Left lung (tissue), 10 donors: ENCODE data around the gene GMPS. TPM values are rescaled to one million over a fixed set of nuclear protein-coding genes. Genes with fewer than 3 reads are reported as not detected.
A peak's percentile ranks its signal among the peaks of the same experiment; 100 is the strongest.

Source experiments
- ATAC-seq: fragments of 200-7000 bp; cut with Tn5 transposase; one replicate; pipeline ENCODE4 v1.9.1; 2020; ENCODE audit warnings: moderate library complexity
- DNase-seq, 4 donors: peaks; one replicate each; pipeline ENCODE4 v3.0.0-alpha.2; 2013 to 2020
- H3K27ac ChIP-seq, 2 donors: fragments of 200-600 bp; sonication (generic) in 1 of 2; one replicate each; pipeline versions ENCODE4 v1.5.0 to v1.8.0; 2020 to 2021
- H3K27me3 ChIP-seq, 2 donors: fragments of 200-600 bp; sonication (generic) in 1 of 2; one replicate each; pipeline versions ENCODE4 v1.5.0 to v1.8.0; 2020 to 2021
- H3K36me3 ChIP-seq, 2 donors: fragments of 200-600 bp; sonication (generic) in 1 of 2; one replicate each; pipeline versions ENCODE4 v1.5.0 to v1.8.0; 2020 to 2021
- H3K4me1 ChIP-seq, 2 donors: fragments of 200-600 bp; one replicate each; pipeline ENCODE4 v1.8.0; 2021
- H3K4me3 ChIP-seq, 2 donors: fragments of 200-600 bp; sonication (generic) in 1 of 2; one replicate each; pipeline versions ENCODE4 v1.5.0 to v1.8.0; 2020 to 2021; ENCODE audit warnings: mild to moderate bottlenecking in 1 of 2
- H3K9me3 ChIP-seq, 2 donors: fragments of 200-600 bp; sonication (generic) in 1 of 2; one replicate each; pipeline versions ENCODE4 v1.5.0 to v1.8.0; 2020 to 2021
- CTCF ChIP-seq, 2 donors: fragments of 200-600 bp; sonication (generic) in 1 of 2; IDR thresholded peaks; one replicate each; pipeline versions ENCODE4 v1.5.0 to v1.8.0; 2021; ENCODE audit warnings: antibody characterized with exemption in 2 of 2
- intact Hi-C, 2 donors: fragments of 100-400 bp; cut with DNase I; formaldehyde crosslinking; loops; one replicate each; pipeline versions ENCODE4 v1.11.2 to v1.14.2; 2022
- polyA plus RNA-seq, 6 donors: library from polyadenylated mRNA; unstranded; fragments of 120-200 nt; gene quantifications; one replicate each; pipeline ENCODE4 v1.2.1, GENCODE V29; 2013; ENCODE audit not compliant: insufficient read length in 6 of 6
- total RNA-seq, 2 donors: library from RNA; stranded (reverse); fragmentation: NEBNext Ultra II Directional; extraction: Animal tissue kit (Norgen Biotek cat#: 25700); gene quantifications; one replicate each; pipeline ENCODE4 v1.2.1, GENCODE V29; 2021
- donor health status: DM: no; HTN: yes; CAD: no.
- donor health status: DM: no; HTN: no; CAD: no.

Gene GMPS
- total and polyA plus RNA-seq, 8 donors = 46.0 to 72.3 (median 60.0) TPM

DNA sequence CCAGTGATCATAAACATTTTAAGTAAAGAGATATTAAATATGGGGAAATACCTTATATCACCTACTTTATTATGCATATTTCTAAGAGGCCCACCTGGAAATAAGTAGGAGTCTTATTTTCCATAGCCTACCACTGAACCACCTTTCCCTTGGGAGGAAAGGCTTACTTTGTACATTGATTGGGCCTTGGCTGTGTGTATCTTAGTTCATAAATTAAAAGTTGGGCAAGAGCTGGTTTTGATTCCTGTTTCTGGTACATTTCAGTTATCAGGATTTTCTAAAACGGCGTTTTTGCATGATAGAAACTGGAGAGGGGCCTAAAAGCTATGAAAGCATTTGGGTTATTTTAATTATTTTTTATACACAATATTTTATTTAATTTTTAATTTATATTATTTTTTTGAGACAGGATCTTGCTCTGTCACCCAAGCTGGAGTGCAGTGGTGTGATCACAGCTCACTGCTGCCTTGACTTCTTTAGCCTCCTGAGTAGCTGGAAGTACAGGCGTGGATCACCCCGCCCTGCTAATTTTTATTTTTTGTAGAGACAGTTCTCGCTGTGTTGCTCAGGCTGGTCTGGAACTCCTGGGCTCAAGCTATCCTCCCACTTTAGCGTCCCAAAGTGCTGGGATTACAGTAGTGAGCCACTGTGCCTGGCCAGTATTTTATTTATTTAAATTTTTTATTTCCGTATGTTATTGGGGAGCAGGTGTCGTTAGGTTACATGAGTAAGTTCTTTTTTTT is 2.6 kb downstream of the GMPS start:
- no peak for TF ChIP-seq CTCF (IDR thresholded peaks at IDR 0.05)
- Histone ChIP-seq H3K4me3 (no peak overlapping the region), H3K27ac (no peak overlapping the region), H3K36me3 (no peaks in the 10 kb centered on the region), H3K4me1 (peaks cover 20 to 51% of the 10 kb centered on the region in 2 donors), H3K27me3 (no peaks in the 10 kb centered on the region), H3K9me3 (no peaks in the 10 kb centered on the region)
- DNase-seq (no peak), ATAC-seq (no peak)
- intact Hi-C loops = no loop called here

DNA sequence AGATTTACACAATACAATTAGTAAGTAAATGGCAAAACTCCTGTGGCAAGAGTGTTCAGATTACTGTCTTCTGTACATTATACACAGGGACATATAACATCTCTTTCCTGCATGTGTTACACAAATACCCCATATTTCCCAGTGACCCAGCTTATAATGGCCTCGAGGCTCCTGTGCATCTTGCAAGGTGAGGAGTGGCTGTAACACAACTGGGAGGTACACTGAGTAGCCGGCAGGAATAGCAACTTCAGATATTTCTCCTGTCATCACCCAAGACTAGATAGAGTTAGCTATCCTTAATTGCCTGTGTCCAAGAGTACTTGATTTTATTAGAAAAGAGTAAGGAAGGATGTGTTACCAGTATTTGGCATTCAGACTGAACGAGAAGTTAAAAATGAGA is 5.6 kb downstream of the GMPS start:
- no peak for TF ChIP-seq CTCF (IDR thresholded peaks at IDR 0.05)
- intact Hi-C loops = no loop called here
- ATAC-seq = no peak

DNA sequence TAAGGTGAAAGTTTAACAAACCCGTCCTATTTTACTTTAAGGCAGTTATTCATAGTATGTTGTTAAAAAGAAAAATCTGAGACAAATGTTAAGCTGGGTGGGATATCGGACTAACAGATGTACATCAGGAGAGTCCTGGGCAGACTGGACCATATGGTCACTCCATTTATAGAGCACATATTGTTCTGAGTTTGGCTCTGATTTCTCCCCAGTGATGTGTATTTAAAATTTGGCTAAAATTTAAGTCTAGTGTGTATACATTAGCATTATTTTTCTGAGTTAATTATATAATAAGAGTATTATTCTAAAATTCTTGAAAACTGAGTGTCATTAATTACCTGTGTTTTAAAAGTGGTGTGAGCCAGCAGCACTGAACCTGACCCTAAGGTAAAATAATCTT is 6.1 kb downstream of the GMPS start:
- ATAC-seq (no peak), DNase-seq (no peak)
- no peaks in the 10 kb centered on the region for H3K9me3 ChIP-seq
- no peak overlapping the region for H3K27ac ChIP-seq
- H3K4me1 ChIP-seq = peaks cover 15 to 42% of the 10 kb centered on the region in 2 donors
- intact Hi-C loops = no loop called here
- H3K4me3 ChIP-seq = no peak overlapping the region
- H3K27me3 ChIP-seq = no peaks in the 10 kb centered on the region
- TF ChIP-seq CTCF (IDR thresholded peaks at IDR 0.05) = no peak
- no peaks in the 10 kb centered on the region for H3K36me3 ChIP-seq

More for the DNA sequence above, 5.6 kb downstream of the GMPS start:
- Histone ChIP-seq H3K4me3 (no peak overlapping the region), H3K4me1 (peaks cover 12 to 42% of the 10 kb centered on the region in 2 donors), H3K27ac (no peak overlapping the region), H3K27me3 (no peaks in the 10 kb centered on the region), H3K36me3 (no peaks in the 10 kb centered on the region), H3K9me3 (no peaks in the 10 kb centered on the region)
- no peak for DNase-seq

DNA sequence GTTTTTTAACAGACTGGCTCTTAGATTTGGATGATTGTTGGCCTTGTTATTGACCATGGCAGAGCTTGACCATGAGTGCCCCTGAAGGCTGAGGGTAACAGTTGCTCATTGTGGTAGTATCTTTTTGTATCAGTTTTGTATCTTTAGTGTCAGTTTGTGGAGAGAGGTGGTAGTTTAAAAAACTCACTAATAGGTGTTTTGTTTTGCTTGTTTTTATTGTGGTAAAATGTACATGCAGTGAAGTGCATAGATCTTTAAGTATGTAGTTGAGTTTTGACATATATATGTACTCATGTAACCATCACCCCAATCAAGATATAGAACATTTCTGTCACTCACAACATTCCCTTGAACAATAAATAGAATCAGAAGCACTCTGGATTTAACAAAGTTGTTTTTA is 9.8 kb downstream of the GMPS start:
- Histone ChIP-seq H3K9me3 (no peaks in the 10 kb centered on the region), H3K27me3 (no peaks in the 10 kb centered on the region), H3K36me3 (no peaks in the 10 kb centered on the region), H3K27ac (no peak overlapping the region), H3K4me3 (no peak overlapping the region), H3K4me1 (peaks cover 3 to 6% of the 10 kb centered on the region in 2 donors)
- no peak for DNase-seq
- no peak for ATAC-seq
- intact Hi-C loops = no loop called here
- no peak for TF ChIP-seq CTCF (IDR thresholded peaks at IDR 0.05)

DNA sequence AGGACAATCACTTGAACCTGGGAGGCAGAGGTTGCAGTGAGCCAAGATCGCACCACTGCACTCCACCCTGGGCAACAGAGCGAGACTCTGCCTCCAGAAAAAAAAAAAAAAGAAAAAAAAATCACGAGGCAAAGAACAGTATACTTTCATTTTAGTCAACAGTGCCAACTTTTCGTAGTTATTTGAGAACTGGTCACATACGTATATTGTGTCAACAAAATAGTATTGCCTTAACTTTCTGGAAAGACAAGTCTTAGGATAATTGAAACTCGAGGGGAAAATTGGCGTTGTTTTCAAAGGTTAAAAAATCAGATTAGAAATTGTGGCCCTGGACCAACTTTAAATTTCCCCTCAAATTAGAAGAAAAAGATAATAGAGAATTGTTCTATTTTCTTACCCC is 13.8 kb downstream of the GMPS start:
- DNase-seq (peak in 1 of 4 donors; percentile 6), ATAC-seq (no peak)
- H3K4me3 ChIP-seq = no peak overlapping the region
- H3K27ac ChIP-seq = no peak overlapping the region
- H3K27me3 ChIP-seq = no peaks in the 10 kb centered on the region
- TF ChIP-seq CTCF (IDR thresholded peaks at IDR 0.05) = no peak
- intact Hi-C loops = no loop called here
- H3K36me3 ChIP-seq = no peaks in the 10 kb centered on the region
- H3K4me1 ChIP-seq = peaks cover 0 to 3% of the 10 kb centered on the region in 2 donors
- H3K9me3 ChIP-seq = no peaks in the 10 kb centered on the region
